ENCODE measurements around the gene DBN1. TPM values are rescaled to one million over a fixed set of nuclear protein-coding genes. Genes with fewer than 3 reads are reported as not detected.

The DBN1 gene
- total RNA-seq, 1 experiment from 2014 or later: 144 TPM

DNA sequence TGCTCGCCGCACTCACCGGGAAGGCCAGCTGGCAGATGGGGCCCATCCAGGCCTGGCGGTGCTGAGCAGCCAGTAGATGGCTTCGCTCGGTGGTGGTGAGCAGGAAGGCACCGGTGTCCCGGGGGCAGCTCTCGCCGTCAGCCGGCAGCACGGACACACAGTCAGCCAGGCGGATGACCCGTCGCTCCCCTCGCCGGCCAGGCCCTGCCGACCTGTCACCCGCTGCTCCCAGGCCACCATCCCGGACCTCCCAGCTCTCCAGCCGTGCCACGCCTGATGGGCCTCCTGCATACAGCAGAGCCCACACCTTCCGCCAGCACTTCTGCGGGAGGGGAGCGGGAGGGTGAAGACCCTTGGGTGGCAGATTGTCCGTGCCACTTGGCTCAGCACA lies 34.8 kb upstream of the DBN1 start:
- H3K27me3 Mint-ChIP-seq (ENCODE audit: insufficient read depth, unreplicated experiment): no peaks in the 10 kb centered on the region
- no peaks in the 10 kb centered on the region for H3K9me3 Mint-ChIP-seq (ENCODE audit: unreplicated experiment)
- BruUV-seq (replicated peaks): no TSS peak
- peaks cover 29% of the 10 kb centered on the region for H3K36me3 Mint-ChIP-seq (ENCODE audit: insufficient read depth, unreplicated experiment)
- intact Hi-C loops (cut with micrococcal nuclease; ENCODE audit: unreplicated experiment): no loop called here
- CTCF ChIA-PET: interaction anchor here (1.3 kb wide), 1 partner anchor 11 kb away, joined by 4 read pairs; the partner anchor contains the start of gene PDLIM7
- Histone ChIP-seq H3K4me1 (no peaks in the 10 kb centered on the region), H3K9me3 (no peaks in the 10 kb centered on the region), H3K36me3 (ENCODE audit: control insufficient read depth, insufficient read depth, low read length) (peaks cover 5% of the 10 kb centered on the region), H3K27me3 (replicated peaks; ENCODE audit: control insufficient read depth, insufficient read depth, low read length) (no peaks in the 10 kb centered on the region), H3K4me3 (ENCODE audit: low read depth, low read length) (no peak overlapping the region)
- TF ChIP-seq, protein P1, sequence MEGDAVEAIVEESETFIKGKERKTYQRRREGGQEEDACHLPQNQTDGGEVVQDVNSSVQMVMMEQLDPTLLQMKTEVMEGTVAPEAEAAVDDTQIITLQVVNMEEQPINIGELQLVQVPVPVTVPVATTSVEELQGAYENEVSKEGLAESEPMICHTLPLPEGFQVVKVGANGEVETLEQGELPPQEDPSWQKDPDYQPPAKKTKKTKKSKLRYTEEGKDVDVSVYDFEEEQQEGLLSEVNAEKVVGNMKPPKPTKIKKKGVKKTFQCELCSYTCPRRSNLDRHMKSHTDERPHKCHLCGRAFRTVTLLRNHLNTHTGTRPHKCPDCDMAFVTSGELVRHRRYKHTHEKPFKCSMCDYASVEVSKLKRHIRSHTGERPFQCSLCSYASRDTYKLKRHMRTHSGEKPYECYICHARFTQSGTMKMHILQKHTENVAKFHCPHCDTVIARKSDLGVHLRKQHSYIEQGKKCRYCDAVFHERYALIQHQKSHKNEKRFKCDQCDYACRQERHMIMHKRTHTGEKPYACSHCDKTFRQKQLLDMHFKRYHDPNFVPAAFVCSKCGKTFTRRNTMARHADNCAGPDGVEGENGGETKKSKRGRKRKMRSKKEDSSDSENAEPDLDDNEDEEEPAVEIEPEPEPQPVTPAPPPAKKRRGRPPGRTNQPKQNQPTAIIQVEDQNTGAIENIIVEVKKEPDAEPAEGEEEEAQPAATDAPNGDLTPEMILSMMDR (IDR thresholded peaks at IDR 0.05; ENCODE audit: insufficient read depth in 1 of 2, low read depth in 1 of 2, low read length in 1 of 2, severe bottlenecking in 1 of 2, unreplicated experiment in 1 of 2): no peak
- POLR2A ChIA-PET: interaction anchor here (0.5 kb wide), 1 partner anchor 11 kb away, joined by 6 read pairs; the partner anchor contains the start of gene PDLIM7
- H3K4me1 Mint-ChIP-seq (ENCODE audit: low read depth, unreplicated experiment): peaks cover 6% of the 10 kb centered on the region
- no peak for DNase-seq
- no peak overlapping the region for H3K4me3 Mint-ChIP-seq (ENCODE audit: unreplicated experiment)
- H3K27ac Mint-ChIP-seq (ENCODE audit: unreplicated experiment): no peak overlapping the region

DNA sequence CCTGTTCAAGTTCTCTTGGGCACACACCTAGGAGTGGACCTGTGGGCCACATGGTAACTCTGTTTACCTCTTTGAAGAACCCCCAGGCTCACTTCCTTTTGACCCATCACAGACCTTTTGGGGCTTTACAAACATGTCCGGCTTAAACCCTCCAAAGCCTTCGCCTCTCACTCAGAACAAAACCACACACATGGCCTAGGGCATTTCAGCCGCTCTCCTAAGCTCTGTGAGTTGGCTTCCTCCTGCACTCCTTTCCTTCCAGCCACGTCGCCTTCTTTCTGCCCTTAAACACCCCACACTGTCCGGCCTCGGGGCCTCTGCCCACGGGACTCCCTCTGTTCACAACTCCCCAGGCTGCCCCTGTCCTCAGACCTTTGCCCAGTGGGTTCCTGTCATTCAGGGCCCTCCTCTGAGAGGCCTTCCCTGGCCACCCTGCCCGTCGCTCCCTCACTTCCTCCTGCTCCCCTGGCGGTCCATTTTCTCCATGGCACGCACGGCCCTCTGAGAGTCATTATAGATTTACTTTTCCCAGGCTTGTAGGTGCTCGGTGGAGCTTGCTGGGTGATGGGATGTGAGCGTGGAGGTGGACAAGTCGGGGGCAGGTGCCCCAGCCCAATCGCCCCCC lies 34.3 kb upstream of the DBN1 start:
- H3K4me1 Mint-ChIP-seq (ENCODE audit: low read depth, unreplicated experiment): peaks cover 6% of the 10 kb centered on the region
- no peaks in the 10 kb centered on the region for H3K27me3 ChIP-seq (replicated peaks; ENCODE audit: control insufficient read depth, insufficient read depth, low read length)
- ChIA-PET CTCF (interaction anchor here (0.5 to 1.3 kb wide), 2 partner anchors 10 to 355 kb away, joined by 3 to 4 read pairs; partner anchors contain the start of gene PDLIM7), POLR2A (interaction anchor here (0.5 kb wide), 1 partner anchor 11 kb away, joined by 6 read pairs; the partner anchor contains the start of gene PDLIM7)
- no peaks in the 10 kb centered on the region for H3K4me1 ChIP-seq
- BruUV-seq (replicated peaks): no TSS peak
- intact Hi-C loops (cut with micrococcal nuclease; ENCODE audit: unreplicated experiment): no loop called here
- H3K9me3 ChIP-seq: no peaks in the 10 kb centered on the region
- peaks cover 24% of the 10 kb centered on the region for H3K36me3 Mint-ChIP-seq (ENCODE audit: insufficient read depth, unreplicated experiment)
- no peaks in the 10 kb centered on the region for H3K27me3 Mint-ChIP-seq (ENCODE audit: insufficient read depth, unreplicated experiment)
- no peak overlapping the region for H3K27ac Mint-ChIP-seq (ENCODE audit: unreplicated experiment)
- TF ChIP-seq, protein P1 (IDR thresholded peaks at IDR 0.05; ENCODE audit: insufficient read depth in 1 of 2, low read depth in 1 of 2, low read length in 1 of 2, severe bottlenecking in 1 of 2, unreplicated experiment in 1 of 2): no peak
- no peak for DNase-seq
- no peaks in the 10 kb centered on the region for H3K9me3 Mint-ChIP-seq (ENCODE audit: unreplicated experiment)
- peaks cover 5% of the 10 kb centered on the region for H3K36me3 ChIP-seq (ENCODE audit: control insufficient read depth, insufficient read depth, low read length)
- no peak overlapping the region for H3K4me3 Mint-ChIP-seq (ENCODE audit: unreplicated experiment)
- H3K4me3 ChIP-seq (ENCODE audit: low read depth, low read length): no peak overlapping the region

DNA sequence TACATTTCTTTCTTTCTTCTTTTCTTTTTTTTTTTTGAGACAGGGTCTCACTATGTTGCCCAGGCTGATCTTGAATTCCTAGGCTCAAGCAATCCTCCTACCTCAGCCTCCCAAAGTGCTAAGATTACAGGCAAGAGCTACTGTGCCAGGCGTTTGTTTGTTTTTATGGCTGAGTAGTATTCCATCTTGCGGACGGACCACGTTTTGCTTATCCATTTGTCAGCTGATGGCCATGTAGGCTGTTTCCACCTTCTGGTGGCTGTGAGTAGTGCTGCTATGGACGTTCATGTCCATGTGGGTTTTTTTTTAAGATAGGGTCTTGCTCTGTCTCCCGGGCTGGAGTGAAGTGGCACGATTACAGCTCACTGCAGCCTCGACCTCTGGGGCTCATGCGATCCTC lies 33.7 kb upstream of the DBN1 start:
- Mint-ChIP-seq H3K27ac (ENCODE audit: unreplicated experiment) (no peak overlapping the region), H3K4me3 (ENCODE audit: unreplicated experiment) (no peak overlapping the region), H3K4me1 (ENCODE audit: low read depth, unreplicated experiment) (peaks cover 6% of the 10 kb centered on the region), H3K9me3 (ENCODE audit: unreplicated experiment) (no peaks in the 10 kb centered on the region), H3K27me3 (ENCODE audit: insufficient read depth, unreplicated experiment) (no peaks in the 10 kb centered on the region), H3K36me3 (ENCODE audit: insufficient read depth, unreplicated experiment) (peaks cover 22% of the 10 kb centered on the region)
- Histone ChIP-seq H3K4me3 (ENCODE audit: low read depth, low read length) (no peak overlapping the region), H3K4me1 (no peaks in the 10 kb centered on the region), H3K36me3 (ENCODE audit: control insufficient read depth, insufficient read depth, low read length) (no peaks in the 10 kb centered on the region; the same call in none of the 2 replicates), H3K9me3 (no peaks in the 10 kb centered on the region), H3K27me3 (replicated peaks; ENCODE audit: control insufficient read depth, insufficient read depth, low read length) (no peaks in the 10 kb centered on the region)
- no TSS peak for BruUV-seq (replicated peaks)
- no peak for DNase-seq
- POLR2A ChIA-PET: interaction anchor here (0.7 kb wide), 1 partner anchor 46 kb away, joined by 13 read pairs; no protein-coding TSS in a partner anchor
- intact Hi-C loops (cut with micrococcal nuclease; ENCODE audit: unreplicated experiment): no loop called here
- TF ChIP-seq, protein P1 (IDR thresholded peaks at IDR 0.05; ENCODE audit: insufficient read depth in 1 of 2, low read depth in 1 of 2, low read length in 1 of 2, severe bottlenecking in 1 of 2, unreplicated experiment in 1 of 2): peak; percentile 0 to 32
- CTCF ChIA-PET: interaction anchor here (0.5 to 1.3 kb wide), 2 partner anchors 10 to 355 kb away, joined by 3 to 4 read pairs; partner anchors contain the start of gene PDLIM7

Data from Caco-2 (cell line).